Measurements from ENCODE around the gene ATP11A. TPM values are rescaled to one million over a fixed set of nuclear protein-coding genes. Genes with fewer than 3 reads are reported as not detected.

The ATP11A gene
- total RNA-seq, 1 experiment from 2014 or later, result 80.4 TPM

GRCh38 chr13:112686987-112687386 is 2.9 kb upstream of the ATP11A start:
- POLR2A ChIA-PET, result no interaction called here

More at GRCh38 chr13:112686987-112687386, 2.9 kb upstream of the ATP11A start:
- Histone ChIP-seq H3K4me2 (ENCODE audit: low read length) (no peak overlapping the region), H3K9ac (ENCODE audit: low read length) (no peak overlapping the region), H3K4me3 (replicated peaks in 1 of 2; ENCODE audit: low read depth in 1 of 2, low read length in 2 of 2) (no peak overlapping the region), H2AFZ (ENCODE audit: low read depth, low read length, poor library complexity, severe bottlenecking) (no peak overlapping the region), H3K27ac (ENCODE audit: low read depth, low read length) (no peak overlapping the region), H4K20me1 (ENCODE audit: insufficient read depth) (no peaks in the 10 kb centered on the region), H3K4me1 (ENCODE audit: control insufficient read depth in 1 of 2, insufficient read depth in 2 of 2, low read length in 2 of 2) (peaks cover 9 to 29% of the 10 kb centered on the region in 2 experiments), H3K27me3 (ENCODE audit: insufficient read depth, low read length) (no peaks in the 10 kb centered on the region), H3K9me3 (ENCODE audit: control insufficient read depth in 1 of 2, insufficient read depth in 1 of 2, low read depth in 1 of 2, low read length in 2 of 2) (no peaks in the 10 kb centered on the region), H3K79me2 (ENCODE audit: insufficient read depth, low read length) (peaks cover 15% of the 10 kb centered on the region), H3K36me3 (ENCODE audit: control insufficient read depth in 1 of 2, insufficient read depth in 2 of 2, low read length in 2 of 2) (no peaks in the 10 kb centered on the region), H3K9me2 (ENCODE audit: insufficient read depth) (no peaks in the 10 kb centered on the region)
- TF ChIP-seq CBX3 (IDR thresholded peaks at IDR 0.05; ENCODE audit: low read depth), result no peak
- no peak for TF ChIP-seq FOSL1 (IDR thresholded peaks at IDR 0.05; ENCODE audit: low read depth)
- no peak for TF ChIP-seq EGR1 (IDR thresholded peaks at IDR 0.05; ENCODE audit: low read depth)
- no peak for TF ChIP-seq POLR2A (IDR thresholded peaks at IDR 0.05; ENCODE audit: borderline replicate concordance, extremely low read depth, insufficient read depth, insufficient read length)
- TF ChIP-seq ELF1 (IDR thresholded peaks at IDR 0.05; ENCODE audit: borderline replicate concordance, low read depth), result no peak
- no peak for TF ChIP-seq EZH2phosphoT487 (IDR thresholded peaks at IDR 0.05; ENCODE audit: borderline replicate concordance)
- no peak for TF ChIP-seq YY1 (IDR thresholded peaks at IDR 0.05; ENCODE audit: extremely low read depth, insufficient replicate concordance, low read depth, low read length)
- TF ChIP-seq SP1 (IDR thresholded peaks at IDR 0.05; ENCODE audit: low read depth), result no peak
- no peak for TF ChIP-seq POLR2AphosphoS5 (IDR thresholded peaks at IDR 0.05; ENCODE audit: low read depth, low read length)
- TF ChIP-seq CTCF (IDR thresholded peaks at IDR 0.05 in 2 of 3, conservative IDR thresholded peaks at IDR 0.05 in 1 of 3; ENCODE audit: borderline replicate concordance in 1 of 3, insufficient read depth in 1 of 3, low read depth in 2 of 3, low read length in 2 of 3), result no peak
- no peak for TF ChIP-seq ZNF274 (IDR thresholded peaks at IDR 0.05; ENCODE audit: low read depth, low read length)
- ChIA-PET CTCF (no interaction called here), RAD21 (ENCODE audit: low non-redundant PET in 1 of 2, low total read pairs in 2 of 2, uncharacterized antibody in 2 of 2, unreplicated experiment in 2 of 2) (no interaction called here)
- BruUV-seq (replicated peaks), result no TSS peak
- DNase-seq (ENCODE audit: low read depth, low spot score), result no peak
- intact Hi-C loops (cut with micrococcal nuclease), result no loop called here
- no peak for ATAC-seq

Data from HCT116 (cell line).